Medulla oblongata (tissue), 1 donor: ENCODE data around the gene TMPRSS11D.

ENCODE experiments used
- DNase-seq: peaks from one replicate; pipeline ENCODE4 v3.0.0-alpha.2; 2015; ENCODE audit errors: extremely low spot score

Gene TMPRSS11D, protein sequence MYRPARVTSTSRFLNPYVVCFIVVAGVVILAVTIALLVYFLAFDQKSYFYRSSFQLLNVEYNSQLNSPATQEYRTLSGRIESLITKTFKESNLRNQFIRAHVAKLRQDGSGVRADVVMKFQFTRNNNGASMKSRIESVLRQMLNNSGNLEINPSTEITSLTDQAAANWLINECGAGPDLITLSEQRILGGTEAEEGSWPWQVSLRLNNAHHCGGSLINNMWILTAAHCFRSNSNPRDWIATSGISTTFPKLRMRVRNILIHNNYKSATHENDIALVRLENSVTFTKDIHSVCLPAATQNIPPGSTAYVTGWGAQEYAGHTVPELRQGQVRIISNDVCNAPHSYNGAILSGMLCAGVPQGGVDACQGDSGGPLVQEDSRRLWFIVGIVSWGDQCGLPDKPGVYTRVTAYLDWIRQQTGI

GRCh38 chr4:67883902-67884301 is at the start of gene TMPRSS11D:
Gene TMPRSS11D, minus strand, starts transcription at chr4:67884002. Its CDS starts 69 bp downstream, at chr4:67883933.
- DNase-seq, result no peak

DNA sequence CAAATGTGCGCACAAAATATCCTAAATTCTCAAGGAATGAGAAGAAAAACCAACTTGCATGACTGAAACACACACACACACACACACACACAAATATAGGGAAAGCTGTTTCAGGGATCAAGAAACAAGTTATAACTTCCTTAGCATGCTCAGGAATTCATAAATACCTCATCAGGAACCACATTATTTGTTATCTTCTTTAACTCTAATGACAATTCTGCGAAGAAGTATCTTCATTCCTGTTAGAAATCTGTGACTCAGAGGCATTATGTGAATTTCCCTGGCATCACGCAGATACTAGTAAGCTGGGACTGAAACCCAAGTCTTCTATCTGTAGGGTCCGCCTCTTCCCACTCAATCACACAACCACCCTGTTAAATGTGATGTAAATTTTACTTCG is 49.2 kb upstream of the TMPRSS11D start:
- DNase-seq, result no peak

GRCh38 chr4:67931256-67931655 is 47.5 kb upstream of the TMPRSS11D start:
- DNase-seq, result no peak

GRCh38 chr4:67929426-67929825 is 45.6 kb upstream of the TMPRSS11D start:
- DNase-seq, result no peak

GRCh38 chr4:67928546-67928945 is 44.7 kb upstream of the TMPRSS11D start:
- DNase-seq, result no peak

DNA sequence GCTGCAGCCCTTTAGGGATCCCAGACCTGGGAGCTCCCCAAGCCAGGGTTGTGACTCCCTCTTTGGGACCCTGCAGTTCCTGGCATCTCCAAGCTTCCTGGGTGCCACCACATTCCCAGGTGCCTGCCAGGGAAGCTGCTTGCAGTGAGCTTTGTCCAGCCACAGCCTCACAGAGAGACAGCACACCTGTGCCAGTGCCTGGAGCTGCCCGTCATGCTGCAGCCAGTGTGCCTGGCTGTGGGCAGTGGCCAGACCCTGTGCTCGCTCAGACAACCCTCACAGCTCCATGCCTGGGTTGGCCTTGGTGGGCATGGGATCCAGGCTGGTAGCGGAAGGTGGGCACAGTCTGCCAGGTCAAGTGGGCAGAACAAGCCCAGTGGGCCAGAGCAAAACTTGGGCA is 43.4 kb upstream of the TMPRSS11D start:
- no peak for DNase-seq

GRCh38 chr4:67926485-67926884 is 42.7 kb upstream of the TMPRSS11D start:
- DNase-seq, result no peak

DNA sequence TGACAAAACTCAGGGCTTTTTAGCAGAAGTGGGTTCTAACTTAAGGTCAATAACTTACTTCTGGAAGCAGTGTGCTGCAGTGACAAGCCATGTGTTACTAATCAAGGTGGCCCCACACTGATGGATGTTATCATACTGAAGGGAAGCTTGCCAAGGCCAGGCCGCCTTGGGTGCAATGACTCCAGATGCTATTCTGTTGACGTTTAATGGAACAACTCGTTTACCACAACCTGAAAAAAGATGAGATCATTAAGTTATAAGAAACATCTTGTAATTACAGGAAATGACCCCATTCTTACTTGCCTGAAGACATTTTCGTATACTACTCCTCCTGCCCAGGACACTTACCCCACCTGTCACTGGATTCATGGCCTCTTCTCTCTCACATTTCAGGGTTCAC is 38.9 kb upstream of the TMPRSS11D start:
- no peak for DNase-seq

- DNase-seq, result no peak
Measured at GRCh38 chr4:67918428-67918827, 34.6 kb upstream of the TMPRSS11D start.

GRCh38 chr4:67915400-67915966 is 31.7 kb upstream of the TMPRSS11D start:
- no peak for DNase-seq

DNA sequence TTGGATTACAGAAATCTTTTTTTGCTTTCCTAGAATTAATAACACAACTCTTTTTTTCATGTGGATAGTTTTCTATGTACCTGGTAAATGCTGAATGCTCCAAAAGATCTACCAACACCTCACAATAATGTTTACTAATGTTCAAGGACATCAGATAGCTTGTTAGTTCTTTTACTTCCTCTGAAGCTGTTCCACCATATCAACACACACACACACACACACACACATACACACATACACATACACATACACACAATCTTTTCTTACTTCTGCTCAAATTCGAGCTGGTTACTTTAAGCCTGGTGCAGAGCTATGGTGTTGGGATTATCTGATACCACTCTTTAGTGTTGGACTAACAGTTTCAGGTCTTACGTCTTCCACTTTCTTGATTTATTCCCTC is 28.3 kb upstream of the TMPRSS11D start:
- no peak for DNase-seq

- DNase-seq, result no peak
Measured at GRCh38 chr4:67911638-67912037, 27.8 kb upstream of the TMPRSS11D start.

GRCh38 chr4:67911141-67911540 is 27.3 kb upstream of the TMPRSS11D start:
- DNase-seq, result no peak

DNA sequence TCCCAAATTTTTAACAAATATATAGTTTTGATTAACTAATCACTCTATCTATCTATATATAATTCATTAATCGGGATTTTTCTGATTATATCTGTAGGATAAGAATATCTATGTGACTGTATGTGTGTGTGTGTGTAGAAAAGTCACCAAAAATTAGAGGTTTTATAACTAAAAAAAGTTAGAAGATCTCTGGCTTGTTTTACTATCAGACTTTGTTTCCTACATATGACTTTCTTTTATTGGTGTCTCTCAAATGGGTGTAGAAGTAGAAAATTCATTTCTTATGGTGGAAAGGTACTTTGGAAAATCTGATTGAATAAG is 26.7 kb upstream of the TMPRSS11D start:
- DNase-seq, result no peak

DNA sequence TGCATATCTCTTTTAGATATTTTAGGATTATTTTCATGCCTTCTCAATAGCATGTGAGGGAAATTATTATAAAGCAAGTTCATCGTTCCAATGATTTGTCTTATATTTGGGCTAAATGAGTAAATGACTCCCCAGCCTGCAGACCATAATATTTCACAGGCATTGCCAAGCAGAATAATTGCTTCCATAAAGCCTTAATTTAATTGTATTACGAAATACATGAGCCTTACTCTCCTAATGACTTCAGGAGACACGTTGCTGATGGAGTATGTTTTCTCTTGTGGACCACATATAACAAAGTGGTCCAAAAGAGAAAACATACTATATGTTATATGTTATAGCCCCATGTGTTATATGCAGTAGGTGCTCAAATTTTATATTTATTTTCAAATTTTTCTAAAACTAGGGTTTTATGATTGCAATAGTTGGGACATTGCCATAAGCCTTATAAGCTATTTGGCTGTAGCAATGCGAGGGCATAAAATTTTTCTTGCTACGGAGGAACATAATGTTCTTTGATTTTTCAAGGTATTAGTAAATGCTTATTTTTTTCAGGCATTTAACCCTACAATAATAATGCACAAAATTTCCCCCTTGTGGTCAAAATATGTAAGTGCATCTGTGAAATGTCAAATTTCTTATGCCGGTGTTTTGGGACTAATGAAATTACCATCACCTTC is 26.2 kb upstream of the TMPRSS11D start:
- no peak for DNase-seq

DNA sequence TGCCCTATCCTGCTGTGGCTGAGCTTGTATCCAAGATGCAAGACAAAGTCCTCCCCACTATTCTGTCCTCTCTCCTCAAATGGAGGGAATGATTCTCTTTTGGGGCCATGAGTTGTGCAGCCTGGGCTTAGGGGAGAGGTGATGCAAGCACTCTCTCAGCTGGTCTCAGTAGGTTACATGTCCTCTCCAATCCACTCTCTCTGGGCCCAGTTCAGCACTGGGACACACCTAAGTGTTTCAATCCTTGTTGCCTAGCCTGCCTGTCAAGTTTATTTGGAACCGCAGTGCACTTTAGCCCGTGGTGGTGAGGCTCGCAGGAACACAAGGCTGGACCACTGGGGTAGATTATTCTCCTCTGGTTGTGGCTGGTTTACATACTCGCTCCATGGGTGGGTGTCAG is 23.8 kb upstream of the TMPRSS11D start:
- no peak for DNase-seq

DNA sequence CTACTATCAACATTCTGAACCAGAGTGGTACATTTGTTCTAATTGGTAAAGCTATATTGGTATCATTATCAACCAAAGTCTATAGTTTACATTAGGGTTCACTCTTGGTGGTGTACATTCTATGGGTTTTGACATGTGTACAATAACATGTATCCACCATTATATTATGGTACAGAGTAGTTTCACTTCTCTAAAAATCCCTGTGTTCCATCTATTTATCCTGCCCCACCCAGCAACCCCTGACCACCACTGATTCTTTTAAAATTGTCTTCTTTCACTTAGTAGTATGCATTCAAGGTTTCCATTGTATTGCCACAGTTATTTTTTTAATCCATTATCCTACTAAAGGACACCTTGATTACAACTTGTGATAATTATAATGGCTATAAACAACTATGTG is 15.3 kb upstream of the TMPRSS11D start:
- no peak for DNase-seq

DNA sequence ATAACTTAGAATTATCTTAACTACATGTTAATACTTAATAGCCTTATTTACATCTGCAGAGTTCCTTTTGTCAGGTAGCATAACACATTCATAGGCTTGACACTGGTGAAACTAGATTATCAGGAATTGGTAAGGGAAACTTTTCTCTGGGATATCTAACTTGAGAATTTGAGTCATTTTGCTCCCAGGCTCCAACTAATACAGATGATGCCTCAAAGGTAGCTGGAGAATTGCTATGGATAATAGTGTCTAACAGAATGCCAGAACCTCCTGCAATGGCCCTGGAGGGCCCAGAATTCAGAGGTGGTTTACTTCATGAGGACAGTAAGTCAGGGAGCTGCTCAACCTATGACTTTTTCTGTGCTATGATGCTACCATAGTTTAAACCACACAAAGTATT is 13.9 kb upstream of the TMPRSS11D start:
- DNase-seq, result no peak

DNA sequence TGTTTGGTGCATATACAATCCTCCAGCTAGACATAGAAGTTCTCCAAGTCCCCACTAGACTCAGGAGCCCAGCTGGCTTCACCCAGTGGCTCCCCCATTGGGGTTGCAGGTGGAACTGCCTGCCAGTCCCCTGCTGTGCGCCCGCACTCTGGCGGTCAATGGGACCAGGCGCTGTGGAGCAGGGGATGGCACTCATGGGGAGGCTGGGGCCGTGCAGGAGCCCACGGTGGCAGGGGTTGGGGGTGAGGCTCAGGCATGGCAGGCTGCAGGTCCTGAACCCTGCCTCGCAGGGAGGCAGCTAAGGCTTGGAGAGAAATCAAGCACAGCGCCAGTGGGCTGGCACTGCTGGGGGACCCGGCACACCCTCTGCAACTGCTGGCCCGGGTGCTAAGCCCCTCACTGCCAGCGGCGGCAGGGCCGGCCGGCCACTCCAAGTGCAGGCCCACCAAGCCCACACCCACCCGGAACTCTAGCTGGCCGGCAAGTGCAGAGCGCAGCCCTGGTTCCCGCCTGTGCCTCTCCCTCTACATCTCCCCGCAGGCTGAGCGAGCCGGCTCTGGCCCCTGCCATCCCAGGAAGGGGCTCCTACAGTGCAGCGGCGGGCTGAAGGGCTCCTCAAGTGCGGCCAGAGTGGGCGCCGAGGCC is 12.7 kb upstream of the TMPRSS11D start:
- DNase-seq, result no peak

GRCh38 chr4:67894659-67895058 is 10.9 kb upstream of the TMPRSS11D start:
- DNase-seq, result no peak

DNA sequence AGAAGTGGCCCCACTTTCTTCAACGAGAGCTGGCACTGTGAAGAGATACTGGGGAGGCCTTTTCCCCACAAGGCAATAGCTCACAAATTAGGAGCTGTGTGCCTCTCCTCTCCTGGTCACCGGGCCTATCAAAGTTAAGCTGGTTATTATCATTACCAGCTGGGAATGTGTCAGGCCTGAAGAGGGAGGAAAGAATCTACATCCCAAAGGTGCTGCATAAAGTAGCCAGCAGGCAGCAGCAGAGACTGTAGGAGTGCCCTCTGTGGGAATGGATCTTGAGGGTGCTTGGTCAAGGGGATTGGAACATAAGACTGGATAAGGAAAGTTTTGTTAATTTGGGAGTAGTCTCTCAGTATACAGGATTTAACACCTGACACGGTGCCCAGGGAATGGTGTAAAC is 9.1 kb upstream of the TMPRSS11D start:
- DNase-seq, result no peak

DNA sequence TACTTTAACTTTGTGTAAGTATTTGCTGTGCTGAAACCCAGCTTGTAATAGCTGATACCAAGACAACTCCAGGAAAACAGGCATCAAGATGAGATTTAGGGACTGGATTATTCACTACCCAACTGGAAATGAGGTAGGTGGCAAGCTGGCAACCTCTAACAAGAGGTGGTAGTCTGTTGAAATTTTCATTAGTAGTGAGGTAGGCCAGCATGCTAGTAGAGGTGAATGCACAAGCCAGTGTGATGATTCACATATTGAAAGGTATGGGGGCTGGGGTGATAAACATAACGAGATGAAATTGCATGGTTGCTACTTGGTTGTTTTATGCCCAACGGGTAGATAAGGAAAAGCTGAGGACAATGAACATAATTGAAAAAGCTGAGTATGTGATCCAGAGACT is 8.5 kb upstream of the TMPRSS11D start:
- DNase-seq, result no peak

GRCh38 chr4:67891645-67892044 is 7.8 kb upstream of the TMPRSS11D start:
- DNase-seq, result no peak
